Dendritic cell treated with granulocyte-macrophage colony-stimulating factor and Interleukin-4, amounts not matched to agents 40 ng/mL and 50 ng/mL, for 4 days (primary cell): ENCODE data around the gene DDX1.
"Not testable (repeated sequence)": the region's sequence is repeated elsewhere in the genome, so short reads cannot be mapped to it uniquely, and the experiment has no call there.

Experiments
- H3K27ac Mint-ChIP-seq: one replicate; pipeline ENCODE4 v1.8.0; 2022; ENCODE audit warnings: mild to moderate bottlenecking, mixed read lengths
- H3K27me3 Mint-ChIP-seq: one replicate; pipeline ENCODE4 v1.8.0; 2022; ENCODE audit warnings: mild to moderate bottlenecking, mixed read lengths
- H3K36me3 Mint-ChIP-seq: one replicate; pipeline ENCODE4 v1.8.0; 2022; ENCODE audit warnings: low read depth, mixed read lengths
- H3K4me1 Mint-ChIP-seq: one replicate; pipeline ENCODE4 v1.8.0; 2022; ENCODE audit warnings: low read depth, mixed read lengths
- H3K4me3 Mint-ChIP-seq: one replicate; pipeline ENCODE4 v1.8.0; 2022; ENCODE audit warnings: mild to moderate bottlenecking, moderate library complexity, mixed read lengths
- H3K9me3 Mint-ChIP-seq: one replicate; pipeline ENCODE4 v1.8.0; 2022; ENCODE audit warnings: mixed read lengths
- intact Hi-C: fragments of 100-400 bp; cut with micrococcal nuclease; formaldehyde crosslinking; loops from one replicate; pipeline ENCODE4 v1.15.0; 2022

Gene DDX1

GRCh38 chr2:15672961-15673918 lies 81.6 kb downstream of the DDX1 start:
- no peak overlapping the region for H3K27ac Mint-ChIP-seq
- H3K4me1 Mint-ChIP-seq: no peaks in the 10 kb centered on the region
- intact Hi-C loops: no loop called here
- H3K4me3 Mint-ChIP-seq: no peak overlapping the region
- H3K36me3 Mint-ChIP-seq: no peaks in the 10 kb centered on the region
- H3K27me3 Mint-ChIP-seq: peaks cover 2% of the 10 kb centered on the region
- H3K9me3 Mint-ChIP-seq: no peaks in the 10 kb centered on the region

GRCh38 chr2:15673919-15674636 lies 82.4 kb downstream of the DDX1 start:
- no peak overlapping the region for H3K4me3 Mint-ChIP-seq
- intact Hi-C loops: no loop called here
- no peak overlapping the region for H3K27ac Mint-ChIP-seq
- H3K27me3 Mint-ChIP-seq: peaks cover 2% of the 10 kb centered on the region
- H3K4me1 Mint-ChIP-seq: no peaks in the 10 kb centered on the region
- no peaks in the 10 kb centered on the region for H3K9me3 Mint-ChIP-seq
- no peaks in the 10 kb centered on the region for H3K36me3 Mint-ChIP-seq

- Mint-ChIP-seq H3K36me3 (no peaks in the 10 kb centered on the region), H3K9me3 (peaks cover 6% of the 10 kb centered on the region), H3K27ac (no peak overlapping the region), H3K27me3 (peaks cover 2% of the 10 kb centered on the region), H3K4me3 (no peak overlapping the region), H3K4me1 (no peaks in the 10 kb centered on the region)
- intact Hi-C loops: no loop called here
Measured at GRCh38 chr2:15674637-15675455, 83.2 kb downstream of the DDX1 start.

- Mint-ChIP-seq H3K36me3 (no peaks in the 10 kb centered on the region), H3K4me3 (no peak overlapping the region), H3K27me3 (peaks cover 2% of the 10 kb centered on the region), H3K9me3 (peaks cover 7% of the 10 kb centered on the region), H3K27ac (no peak overlapping the region), H3K4me1 (no peaks in the 10 kb centered on the region)
- intact Hi-C loops: no loop called here
Measured at GRCh38 chr2:15675456-15676195, 84.0 kb downstream of the DDX1 start.

- H3K36me3 Mint-ChIP-seq: no peaks in the 10 kb centered on the region
- H3K27ac Mint-ChIP-seq: no peak overlapping the region
- no peak overlapping the region for H3K4me3 Mint-ChIP-seq
Measured at GRCh38 chr2:15677141-15677843, 85.6 kb downstream of the DDX1 start.

GRCh38 chr2:15678346-15678745 lies 86.7 kb downstream of the DDX1 start:
- Mint-ChIP-seq H3K4me3 (no peak overlapping the region), H3K27me3 (peaks cover 2% of the 10 kb centered on the region), H3K27ac (no peak overlapping the region), H3K9me3 (peaks cover 7% of the 10 kb centered on the region), H3K4me1 (no peaks in the 10 kb centered on the region), H3K36me3 (no peaks in the 10 kb centered on the region)
- intact Hi-C loops: no loop called here

More at GRCh38 chr2:15677141-15677843, 85.6 kb downstream of the DDX1 start:
- Mint-ChIP-seq H3K4me1 (no peaks in the 10 kb centered on the region), H3K9me3 (peaks cover 7% of the 10 kb centered on the region), H3K27me3 (peaks cover 2% of the 10 kb centered on the region)
- intact Hi-C loops: no loop called here

- Mint-ChIP-seq H3K27me3 (peaks cover under 1% of the 10 kb centered on the region), H3K4me1 (no peaks in the 10 kb centered on the region), H3K4me3 (no peak overlapping the region), H3K36me3 (no peaks in the 10 kb centered on the region), H3K27ac (no peak overlapping the region), H3K9me3 (peaks cover 7% of the 10 kb centered on the region)
- intact Hi-C loops: no loop called here
Measured at GRCh38 chr2:15678909-15679308, 87.2 kb downstream of the DDX1 start.

GRCh38 chr2:15679386-15679924 lies 87.8 kb downstream of the DDX1 start:
- H3K4me1 Mint-ChIP-seq: no peaks in the 10 kb centered on the region
- no peak overlapping the region for H3K4me3 Mint-ChIP-seq
- H3K27me3 Mint-ChIP-seq: no peaks in the 10 kb centered on the region
- intact Hi-C loops: no loop called here
- H3K27ac Mint-ChIP-seq: no peak overlapping the region
- no peaks in the 10 kb centered on the region for H3K36me3 Mint-ChIP-seq
- peaks cover 7% of the 10 kb centered on the region for H3K9me3 Mint-ChIP-seq

- H3K36me3 Mint-ChIP-seq, H3K27me3 Mint-ChIP-seq, H3K27ac Mint-ChIP-seq, H3K4me1 Mint-ChIP-seq, intact Hi-C loops, H3K4me3 Mint-ChIP-seq, H3K9me3 Mint-ChIP-seq: not testable (repeated sequence)
Measured at GRCh38 chr2:15680132-15680531, 88.5 kb downstream of the DDX1 start.
